Measurements from ENCODE around the gene SLC29A3. TPM values are rescaled to one million over a fixed set of nuclear protein-coding genes. Genes with fewer than 3 reads are reported as not detected.

Gene SLC29A3
- total RNA-seq, 2 donors from 2014 or later = 1.8 to 2.9 TPM

- H3K27me3 ChIP-seq = no peaks in the 10 kb centered on the region
- H3K36me3 ChIP-seq = peaks cover 3% of the 10 kb centered on the region
- H3K27ac ChIP-seq = no peak overlapping the region
- H3K9me3 ChIP-seq = no peaks in the 10 kb centered on the region
- TF ChIP-seq CTCF (IDR thresholded peaks at IDR 0.05) = no peak
- DNase-seq (ENCODE audit: low spot score) = no peak
- H3K4me3 ChIP-seq = no peak overlapping the region
- H3K4me1 ChIP-seq = no peaks in the 10 kb centered on the region
Observed at GRCh38 chr10:71347587-71348395, 28.7 kb downstream of the SLC29A3 start.

- no peak for DNase-seq (ENCODE audit: low spot score)
- peaks cover 8% of the 10 kb centered on the region for H3K36me3 ChIP-seq
- H3K9me3 ChIP-seq = no peaks in the 10 kb centered on the region
- no peaks in the 10 kb centered on the region for H3K27me3 ChIP-seq
- no peaks in the 10 kb centered on the region for H3K4me1 ChIP-seq
- H3K27ac ChIP-seq = no peak overlapping the region
- no peak overlapping the region for H3K4me3 ChIP-seq
- no peak for TF ChIP-seq CTCF (IDR thresholded peaks at IDR 0.05)
Observed at GRCh38 chr10:71348850-71349249, 29.8 kb downstream of the SLC29A3 start.

GRCh38 chr10:71349406-71349805 is 30.3 kb downstream of the SLC29A3 start:
- Histone ChIP-seq H3K27me3 (no peaks in the 10 kb centered on the region), H3K9me3 (no peaks in the 10 kb centered on the region), H3K4me1 (no peaks in the 10 kb centered on the region), H3K27ac (no peak overlapping the region), H3K36me3 (peaks cover 8% of the 10 kb centered on the region), H3K4me3 (no peak overlapping the region)
- no peak for TF ChIP-seq CTCF (IDR thresholded peaks at IDR 0.05)
- no peak for DNase-seq (ENCODE audit: low spot score)

- Histone ChIP-seq H3K27ac (no peak overlapping the region), H3K9me3 (no peaks in the 10 kb centered on the region), H3K36me3 (peaks cover 9% of the 10 kb centered on the region), H3K4me3 (no peak overlapping the region), H3K27me3 (no peaks in the 10 kb centered on the region), H3K4me1 (no peaks in the 10 kb centered on the region)
- no peak for TF ChIP-seq CTCF (IDR thresholded peaks at IDR 0.05)
- DNase-seq (ENCODE audit: low spot score) = no peak
Observed at GRCh38 chr10:71351087-71351486, 32.0 kb downstream of the SLC29A3 start.

- Histone ChIP-seq H3K27me3 (no peaks in the 10 kb centered on the region), H3K36me3 (peaks cover 16% of the 10 kb centered on the region), H3K27ac (no peak overlapping the region), H3K4me1 (no peaks in the 10 kb centered on the region), H3K9me3 (no peaks in the 10 kb centered on the region), H3K4me3 (no peak overlapping the region)
- TF ChIP-seq CTCF (IDR thresholded peaks at IDR 0.05) = no peak
- no peak for DNase-seq (ENCODE audit: low spot score)
Observed at GRCh38 chr10:71351628-71352319, 32.7 kb downstream of the SLC29A3 start.
